ENCODE results near the gene ARID5B.

The ARID5B gene

DNA sequence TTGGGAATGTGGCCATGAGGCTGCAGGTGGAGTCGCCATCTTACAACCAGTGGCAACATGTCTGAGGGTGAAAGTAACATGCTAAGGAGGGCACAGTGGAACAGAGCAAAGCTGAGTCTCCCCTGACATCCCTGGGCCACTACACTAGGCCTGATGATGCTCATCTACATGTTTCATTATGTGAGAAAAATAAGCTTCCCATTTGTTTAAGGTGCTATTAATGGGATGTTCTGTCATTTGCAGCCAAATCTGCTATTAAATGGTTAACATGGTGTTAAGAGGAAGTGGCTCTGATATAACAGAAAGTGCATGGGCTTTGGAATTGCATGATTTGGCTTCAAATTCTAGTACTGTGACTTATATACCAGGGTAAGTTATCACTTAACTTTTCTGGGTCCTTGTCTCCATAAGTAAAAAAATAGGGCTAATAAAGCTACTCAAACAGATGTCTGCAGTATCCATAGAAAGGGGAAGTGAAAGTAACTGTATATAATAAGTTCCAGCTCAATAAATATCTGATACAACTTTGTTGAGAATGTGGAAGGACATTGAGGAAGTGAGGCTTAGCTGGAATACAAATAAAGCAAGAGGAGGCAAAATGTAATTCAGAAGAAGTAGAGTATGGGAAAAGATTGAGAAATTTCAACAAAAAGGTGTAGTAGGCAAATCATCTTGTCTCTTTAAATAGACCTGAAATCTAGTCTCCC is 208.2 kb downstream of the ARID5B start:
- no peak for DNase-seq

DNA sequence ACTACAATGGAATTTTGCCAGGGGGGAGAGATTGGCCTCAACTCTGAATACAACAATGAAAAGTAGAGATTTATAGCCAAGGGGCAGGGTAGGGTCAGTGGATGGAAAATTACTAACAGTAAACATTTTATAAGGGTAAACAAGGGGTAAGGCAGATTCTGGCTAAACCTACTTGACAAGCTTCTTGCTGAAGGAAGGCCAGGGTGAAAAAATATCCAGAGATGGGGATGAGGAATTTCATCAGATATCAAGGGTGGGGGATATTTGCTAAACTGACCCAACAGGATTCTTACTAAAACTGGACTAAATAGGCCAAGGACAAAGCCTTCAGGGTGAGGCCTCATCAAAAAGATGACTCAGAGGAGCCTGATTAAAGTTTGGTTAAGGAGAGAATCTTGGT is 210.8 kb downstream of the ARID5B start:
- no peak for DNase-seq

DNA sequence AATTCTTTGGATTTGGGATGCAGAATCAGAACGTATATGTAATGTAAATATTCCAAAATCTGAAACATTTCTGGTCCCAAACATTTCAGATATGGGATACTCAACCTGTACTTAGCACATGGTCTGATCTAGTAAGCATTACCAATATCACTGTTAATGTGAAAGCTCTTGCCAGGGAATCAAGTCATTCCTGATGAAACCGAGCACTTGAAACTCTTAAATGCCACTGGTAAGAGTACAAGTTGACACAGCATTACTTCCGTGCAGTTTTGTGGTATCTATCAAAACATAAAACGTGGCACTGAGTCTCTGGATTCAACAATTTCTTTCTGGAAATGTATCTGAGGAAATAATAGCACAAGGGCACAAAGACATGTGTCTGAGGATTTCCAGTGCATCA is 211.5 kb downstream of the ARID5B start:
- DNase-seq = no peak

DNA sequence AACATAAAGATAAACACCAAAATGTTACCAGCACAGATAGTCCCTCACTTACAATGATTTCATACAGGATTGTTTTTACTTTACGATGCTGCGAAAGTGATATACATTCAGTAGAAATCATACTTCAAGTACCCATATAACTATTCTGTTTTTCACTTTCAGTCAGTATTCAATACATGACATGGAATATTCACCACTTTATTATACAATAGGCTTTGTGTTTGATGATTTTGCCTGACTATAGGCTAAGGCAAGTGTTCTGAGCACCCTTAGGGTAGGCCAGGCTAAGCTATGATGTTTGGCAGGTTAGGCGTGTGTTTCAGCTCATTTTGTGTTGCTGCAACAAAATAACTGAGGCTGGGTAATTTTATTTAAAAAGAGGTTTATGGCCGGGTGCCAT is 212.2 kb downstream of the ARID5B start:
- no peak for DNase-seq

DNA sequence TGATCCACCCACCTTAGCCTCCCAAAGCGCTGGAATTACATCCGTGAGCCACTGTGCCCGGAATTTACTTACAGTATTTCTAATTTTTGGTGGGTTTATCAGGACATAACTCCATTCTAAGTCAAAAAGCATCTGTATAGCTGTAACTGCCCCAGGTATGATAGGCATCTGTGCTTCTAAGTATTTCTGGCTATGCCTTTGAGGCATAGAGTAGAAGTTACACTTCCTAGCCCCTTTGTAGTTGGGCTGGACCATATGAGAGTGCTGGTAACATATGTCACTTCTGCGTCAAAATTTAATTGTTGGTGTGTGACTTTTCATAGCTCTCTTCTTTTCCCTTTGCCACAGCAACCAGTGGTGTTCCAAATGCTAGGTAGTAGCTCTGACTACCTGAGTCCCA is 213.8 kb downstream of the ARID5B start:
- DNase-seq = no peak

DNA sequence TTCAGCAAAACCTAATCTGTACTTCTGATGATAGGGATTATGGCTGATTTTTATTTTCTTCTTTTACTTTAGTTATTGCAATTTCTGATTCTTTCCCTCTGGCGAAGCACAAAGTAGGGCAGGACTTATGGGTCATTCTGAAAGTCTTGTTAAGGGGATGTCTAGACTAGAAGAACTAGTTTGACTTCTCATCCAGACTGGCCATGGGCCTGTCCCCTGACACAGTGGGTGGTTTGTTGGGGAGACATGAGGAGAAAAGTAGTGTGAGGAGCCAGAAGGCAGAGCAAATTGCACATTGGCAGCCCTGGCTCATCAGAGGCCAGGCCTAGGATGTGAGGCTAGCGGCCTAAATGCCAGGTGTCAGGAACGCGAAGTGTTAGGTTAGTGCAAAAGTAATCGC is 214.3 kb downstream of the ARID5B start:
- DNase-seq = no peak

DNA sequence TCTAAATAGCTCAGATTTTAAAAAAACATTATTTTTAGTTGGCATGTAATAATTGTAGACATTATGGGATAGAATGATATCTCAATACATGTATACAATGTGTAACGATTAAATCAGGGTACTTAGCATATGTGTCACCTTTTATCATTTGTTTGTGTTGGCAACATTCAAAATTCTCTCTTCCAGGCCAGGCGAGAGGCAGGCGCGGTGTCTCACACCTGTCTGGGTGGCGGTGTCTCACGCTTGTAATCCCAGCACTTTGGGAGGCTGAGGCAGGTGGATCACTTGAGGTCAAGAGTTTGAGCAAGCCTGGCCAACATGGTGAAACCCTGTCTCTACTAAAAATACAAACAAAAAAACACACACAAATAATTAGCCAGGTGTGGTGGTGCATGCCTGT is 215.4 kb downstream of the ARID5B start:
- DNase-seq = no peak

DNA sequence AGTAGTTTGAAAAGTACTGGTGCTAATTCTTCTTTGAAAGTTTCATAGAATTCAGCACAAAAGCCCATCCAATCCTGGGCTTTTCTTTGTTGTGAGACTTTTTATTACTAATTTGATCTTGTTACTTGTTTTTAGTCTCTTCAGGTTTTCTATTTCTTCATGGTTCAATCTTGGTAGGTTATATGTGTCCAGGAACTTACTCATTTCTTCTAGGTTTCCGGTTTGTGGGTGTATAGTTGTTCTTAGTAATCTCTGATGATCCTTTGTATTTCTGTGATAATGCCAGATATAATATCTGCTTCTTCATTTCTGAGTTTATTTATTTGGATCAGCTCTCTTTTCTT is 219.7 kb downstream of the ARID5B start:
- DNase-seq = no peak

DNA sequence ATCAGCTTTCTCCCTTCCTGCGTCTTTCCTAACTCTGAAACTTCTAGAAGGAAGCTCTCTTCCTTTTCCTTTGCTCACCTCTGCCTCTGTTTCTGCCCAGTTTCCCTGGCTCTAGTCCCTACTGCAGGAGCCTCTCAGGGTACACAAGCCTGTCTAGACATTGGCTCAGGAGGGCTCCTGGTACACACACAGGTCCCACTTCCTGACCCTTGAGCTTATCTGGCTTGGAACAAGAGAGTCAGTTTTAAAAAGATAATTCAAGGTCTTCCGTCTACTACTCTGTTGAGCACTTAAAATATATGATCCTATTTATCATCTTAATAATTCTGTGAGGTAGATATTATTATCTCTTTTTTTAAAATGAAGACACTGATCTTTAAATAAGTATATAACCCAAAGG is 226.5 kb downstream of the ARID5B start:
- DNase-seq = no peak

DNA sequence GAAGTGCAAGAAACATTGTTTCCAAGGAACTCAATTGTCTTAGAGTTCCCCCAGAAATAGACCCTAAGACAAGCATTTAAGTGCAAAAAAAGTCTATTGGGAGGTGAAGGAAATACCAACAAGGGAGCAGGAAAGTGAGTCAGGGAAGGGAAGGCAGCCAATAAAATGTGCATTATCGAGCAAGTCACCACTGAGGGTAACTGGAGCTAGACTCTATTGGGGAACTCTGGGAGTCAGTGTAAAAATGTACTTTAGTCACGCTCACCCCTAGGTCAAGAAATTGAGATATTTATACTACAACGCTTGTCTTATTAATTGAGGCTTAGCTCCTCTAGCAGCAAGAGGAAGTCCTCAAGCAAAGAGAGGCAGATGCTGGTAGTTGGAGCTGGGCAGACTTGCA is 229.4 kb downstream of the ARID5B start:
- DNase-seq = no peak

DNA sequence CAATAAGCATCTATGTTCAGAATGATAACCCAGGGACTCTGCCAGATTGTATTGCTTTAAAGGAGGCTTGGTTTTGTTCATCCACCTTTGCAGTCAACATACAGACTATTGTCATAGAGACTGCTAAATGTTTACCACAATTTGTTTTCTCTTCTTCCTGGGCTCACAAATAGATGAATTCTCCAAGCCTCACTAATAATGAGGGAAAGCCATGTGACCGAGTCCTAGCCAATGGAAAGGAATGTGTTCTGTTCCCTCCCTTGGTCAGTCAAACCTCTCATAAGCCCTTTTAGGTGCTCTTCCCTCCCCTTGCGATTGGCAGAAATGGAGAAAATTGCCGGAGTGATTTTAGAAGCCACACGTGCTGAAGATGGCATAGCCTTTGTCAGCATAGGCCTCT is 230.2 kb downstream of the ARID5B start:
- DNase-seq = no peak

DNA sequence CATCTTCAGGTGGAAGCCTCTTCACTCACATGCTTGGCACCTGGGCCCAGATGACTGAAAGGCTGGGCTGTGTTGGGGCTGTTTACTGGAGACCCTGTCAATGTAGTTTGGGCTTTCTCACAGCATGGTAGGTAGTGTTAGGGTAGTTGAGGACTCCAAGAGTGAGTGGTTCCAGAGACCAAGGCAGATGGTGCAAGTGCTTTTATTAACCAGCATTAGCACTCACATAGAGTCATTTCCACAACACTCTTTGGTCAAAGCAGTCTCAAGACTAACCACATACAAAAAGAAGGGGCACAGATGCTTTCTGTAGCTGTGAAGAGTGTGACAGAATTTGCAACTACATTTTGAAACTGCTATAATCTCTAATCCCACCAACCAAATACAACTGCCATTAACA is 232.1 kb downstream of the ARID5B start:
- no peak for DNase-seq

DNA sequence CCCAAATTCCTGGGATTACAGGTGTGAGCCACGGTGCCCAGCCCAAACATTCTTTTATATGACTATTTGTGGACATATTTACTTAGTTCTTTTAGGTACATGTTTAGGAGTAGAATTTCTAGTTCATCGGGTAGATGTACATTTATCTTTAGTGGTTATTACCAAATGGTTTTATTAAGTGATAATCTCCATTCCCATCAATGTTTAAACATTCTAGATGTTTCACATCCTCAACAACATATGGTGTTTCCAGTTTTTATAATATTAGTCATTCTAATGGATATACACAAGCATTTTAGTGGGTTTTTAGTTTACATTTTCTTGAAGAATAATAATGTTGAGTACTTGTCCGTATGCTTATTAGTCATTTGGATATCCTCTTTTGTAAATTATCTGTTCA is 235.4 kb downstream of the ARID5B start:
- DNase-seq = no peak

Data from CD4-positive, alpha-beta T cell treated with Interleukin-15 for 1 hour (primary cell).